HCT116 (cell line): ENCODE measurements around the gene CRY2. TPM values are rescaled to one million over a fixed set of nuclear protein-coding genes. Genes with fewer than 3 reads are reported as not detected.

Experiments
- ATAC-seq: fragments of 200-7000 bp; cut with Tn5 transposase; 2 replicates; pipeline ENCODE4 v1.9.1; 2020; ENCODE audit warnings: mild to moderate bottlenecking, moderate library complexity
- BruUV-seq: library from RNA; stranded (reverse); fragments of 400-500 nt; replicated peaks from 2 replicates; lab custom pipeline; 2021; lab: Mats Ljungman, UMichigan
- CTCF ChIA-PET: fragments of 300-600 bp; sonication (Branson Sonifier 250); formaldehyde crosslinking; loops from one replicate; lab custom pipeline; 2021; ENCODE audit warnings: antibody characterized with exemption; lab: Charles Lee
- POLR2A ChIA-PET: fragments of 300-600, 350-600 bp; sonication (Branson Sonifier 250); formaldehyde crosslinking; loops from one replicate; lab custom pipeline; 2021; ENCODE audit warnings: antibody characterized with exemption; lab: Charles Lee
- RAD21 ChIA-PET, 2 experiments: fragments of 300-600 bp; sonication (Branson Sonifier 250); formaldehyde crosslinking; loops; one replicate each; lab custom pipeline; 2023; ENCODE audit warnings: low total read pairs in 2 of 2; ENCODE audit not compliant: uncharacterized antibody in 2 of 2, unreplicated experiment in 2 of 2, low non-redundant PET in 1 of 2; lab: Charles Lee
- DNase-seq: peaks from one replicate; pipeline ENCODE4 v3.0.0-alpha.2; 2010; ENCODE audit warnings: low read depth, low spot score
- H2AFZ ChIP-seq: fragments of 200-600 bp; shearing (Covaris generic), sonication (generic); 2 replicates; pipeline ENCODE4 v1.6.1; 2017; ENCODE audit warnings: low read depth, mixed run types, mixed read lengths, antibody characterized with exemption, low read length; ENCODE audit not compliant: poor library complexity, severe bottlenecking
- H3K27ac ChIP-seq: 2 replicates; pipeline ENCODE4 v1.5.1; 2012; ENCODE audit warnings: low read depth, low read length
- H3K27me3 ChIP-seq: fragments of 200-600 bp; sonication (generic); 2 replicates; pipeline ENCODE4 v1.6.1; 2016; ENCODE audit warnings: mixed run types, low read length, mixed read lengths; ENCODE audit not compliant: insufficient read depth
- H3K36me3 ChIP-seq, 2 experiments: fragments of 200-500 bp in 1 of 2; fragments of 200-600 bp in 1 of 2; sonication (Bioruptor generic) in 1 of 2; sonication (generic) in 1 of 2; 2 replicates each; pipeline versions ENCODE4 v1.5.1 to v1.6.1; 2014 to 2016; ENCODE audit warnings: low read length in 2 of 2, inconsistent platforms in 1 of 2, mixed read lengths in 1 of 2, mixed run types in 1 of 2; ENCODE audit not compliant: insufficient read depth in 2 of 2, control insufficient read depth in 1 of 2
- H3K4me1 ChIP-seq, 2 experiments: fragments of 200-600 bp in 1 of 2; sonication (generic) in 1 of 2; 2 replicates each; pipeline versions ENCODE4 v1.5.1 to v1.6.1; 2012 to 2017; ENCODE audit warnings: low read length in 2 of 2, inconsistent platforms in 1 of 2, mild to moderate bottlenecking in 1 of 2, mixed read lengths in 1 of 2, mixed run types in 1 of 2, moderate library complexity in 1 of 2; ENCODE audit not compliant: insufficient read depth in 2 of 2, control insufficient read depth in 1 of 2
- H3K4me2 ChIP-seq: fragments of 200-600 bp; sonication (generic); 2 replicates; pipeline ENCODE4 v1.6.1; 2017; ENCODE audit warnings: mixed run types, low read length, mixed read lengths
- H3K4me3 ChIP-seq, 2 experiments: fragments of 200-600 bp in 1 of 2; sonication (generic) in 1 of 2; replicated peaks in 1 of 2; 2 replicates each; pipeline ENCODE4 v1.5.1; 2011 to 2016; ENCODE audit warnings: low read length in 2 of 2, control low read depth in 1 of 2, low read depth in 1 of 2, mild to moderate bottlenecking in 1 of 2, mixed read lengths in 1 of 2, mixed run types in 1 of 2
- H3K79me2 ChIP-seq: fragments of 200-600 bp; sonication (generic); 2 replicates; pipeline ENCODE4 v1.6.1; 2017; ENCODE audit warnings: mild to moderate bottlenecking, mixed run types, low read length, moderate library complexity, mixed read lengths; ENCODE audit not compliant: insufficient read depth
- H3K9ac ChIP-seq: fragments of 200-600 bp; sonication (generic); 2 replicates; pipeline ENCODE4 v1.6.1; 2016; ENCODE audit warnings: low read length, mixed read lengths
- H3K9me2 ChIP-seq: fragments of 200-600 bp; sonication (generic), shearing (Covaris generic); 2 replicates; pipeline ENCODE4 v1.6.1; 2017; ENCODE audit warnings: mixed run types, mild to moderate bottlenecking, moderate library complexity; ENCODE audit not compliant: insufficient read depth
- H3K9me3 ChIP-seq, 2 experiments: fragments of 200-500 bp in 1 of 2; fragments of 200-600 bp in 1 of 2; sonication (Bioruptor generic) in 1 of 2; sonication (generic) in 1 of 2; 2 replicates each; pipeline ENCODE4 v1.6.1; 2014 to 2017; ENCODE audit warnings: low read length in 2 of 2, mixed read lengths in 2 of 2, inconsistent platforms in 1 of 2, low read depth in 1 of 2, mild to moderate bottlenecking in 1 of 2, mixed run types in 1 of 2, moderate library complexity in 1 of 2; ENCODE audit not compliant: control insufficient read depth in 1 of 2, insufficient read depth in 1 of 2
- H4K20me1 ChIP-seq: fragments of 200-600 bp; sonication (generic), shearing (Covaris generic); 2 replicates; pipeline ENCODE4 v1.6.1; 2017; ENCODE audit warnings: mixed run types, mild to moderate bottlenecking, moderate library complexity; ENCODE audit not compliant: insufficient read depth
- CBX3 ChIP-seq: IDR thresholded peaks from 2 replicates; pipeline ENCODE4 v1.6.1; 2012; ENCODE audit warnings: low read depth
- CEBPB ChIP-seq: IDR thresholded peaks from 2 replicates; pipeline ENCODE4 v1.6.1; 2012; ENCODE audit warnings: low read depth
- EGR1 ChIP-seq: IDR thresholded peaks from 2 replicates; pipeline ENCODE4 v1.6.1; 2012; ENCODE audit warnings: low read depth
- EZH2phosphoT487 ChIP-seq: fragments of 200-600 bp; IDR thresholded peaks from 2 replicates; pipeline ENCODE4 v1.6.1; 2018; ENCODE audit warnings: antibody characterized with exemption, borderline replicate concordance
- FOSL1 ChIP-seq: IDR thresholded peaks from 2 replicates; pipeline ENCODE4 v1.6.1; 2012; ENCODE audit warnings: low read depth
- JUND ChIP-seq: IDR thresholded peaks from 2 replicates; pipeline ENCODE4 v1.6.1; 2012
- POLR2A ChIP-seq: IDR thresholded peaks from 2 replicates; pipeline ENCODE4 v1.7.0; 2011; ENCODE audit warnings: borderline replicate concordance; ENCODE audit not compliant: insufficient read depth, insufficient read length; ENCODE audit errors: extremely low read depth
- SIN3A ChIP-seq: IDR thresholded peaks from 2 replicates; pipeline ENCODE4 v1.6.1; 2012; ENCODE audit warnings: low read depth
- SRF ChIP-seq: IDR thresholded peaks from 2 replicates; pipeline ENCODE4 v1.6.1; 2012; ENCODE audit warnings: low read depth
- TCF7L2 ChIP-seq: IDR thresholded peaks from 2 replicates; pipeline ENCODE4 v1.7.0; 2011; ENCODE audit warnings: borderline replicate concordance, inconsistent platforms; ENCODE audit not compliant: insufficient read depth, insufficient read length; ENCODE audit errors: extremely low read depth
- YY1 ChIP-seq: IDR thresholded peaks from 2 replicates; pipeline ENCODE4 v1.6.1; 2011; ENCODE audit warnings: low read length, low read depth, moderate library complexity, mild to moderate bottlenecking; ENCODE audit not compliant: insufficient replicate concordance; ENCODE audit errors: extremely low read depth
- ZBTB33 ChIP-seq: IDR thresholded peaks from 2 replicates; pipeline ENCODE4 v1.6.1; 2011; ENCODE audit warnings: mild to moderate bottlenecking, low read length, moderate library complexity; ENCODE audit not compliant: insufficient replicate concordance; ENCODE audit errors: extremely low read depth
- ZFX ChIP-seq: fragments of 450-650 bp; IDR thresholded peaks from 2 replicates; pipeline ENCODE4 v1.6.1; 2017
- intact Hi-C: fragments of 100-400 bp; cut with micrococcal nuclease; formaldehyde crosslinking; loops from 2 replicates; pipeline ENCODE4 v1.10.0; 2022
- total RNA-seq: library from RNA; stranded (reverse); gene quantifications from one replicate; pipeline ENCODE4 v1.2.1, GENCODE V29; 2021; ENCODE audit not compliant: unreplicated experiment
- TF ChIP-seq, protein P1 (sequence below): IDR thresholded peaks from 2 replicates; pipeline ENCODE4 v1.6.1; 2012; ENCODE audit warnings: low read depth
- TF ChIP-seq, protein P2 (sequence below), 3 experiments: fragments of 200-600 bp in 1 of 3; sonication (generic) in 1 of 3; IDR thresholded peaks in 2 of 3; conservative IDR thresholded peaks in 1 of 3; 2 replicates each; pipeline ENCODE4 v1.5.1; 2012 to 2017; ENCODE audit warnings: low read depth in 2 of 3, low read length in 2 of 3, antibody characterized with exemption in 1 of 3, borderline replicate concordance in 1 of 3, control low read depth in 1 of 3, mild to moderate bottlenecking in 1 of 3, mixed read lengths in 1 of 3, mixed run types in 1 of 3, moderate library complexity in 1 of 3; ENCODE audit not compliant: insufficient read depth in 1 of 3
- TF ChIP-seq, protein P3 (sequence below): IDR thresholded peaks from 2 replicates; pipeline ENCODE4 v1.6.1; 2012
- TF ChIP-seq, protein P4 (sequence below): IDR thresholded peaks from 2 replicates; pipeline ENCODE4 v1.6.1; 2012

CRY2 gene
- total RNA-seq, 1 experiment from 2014 or later: 18.0 TPM

DNA sequence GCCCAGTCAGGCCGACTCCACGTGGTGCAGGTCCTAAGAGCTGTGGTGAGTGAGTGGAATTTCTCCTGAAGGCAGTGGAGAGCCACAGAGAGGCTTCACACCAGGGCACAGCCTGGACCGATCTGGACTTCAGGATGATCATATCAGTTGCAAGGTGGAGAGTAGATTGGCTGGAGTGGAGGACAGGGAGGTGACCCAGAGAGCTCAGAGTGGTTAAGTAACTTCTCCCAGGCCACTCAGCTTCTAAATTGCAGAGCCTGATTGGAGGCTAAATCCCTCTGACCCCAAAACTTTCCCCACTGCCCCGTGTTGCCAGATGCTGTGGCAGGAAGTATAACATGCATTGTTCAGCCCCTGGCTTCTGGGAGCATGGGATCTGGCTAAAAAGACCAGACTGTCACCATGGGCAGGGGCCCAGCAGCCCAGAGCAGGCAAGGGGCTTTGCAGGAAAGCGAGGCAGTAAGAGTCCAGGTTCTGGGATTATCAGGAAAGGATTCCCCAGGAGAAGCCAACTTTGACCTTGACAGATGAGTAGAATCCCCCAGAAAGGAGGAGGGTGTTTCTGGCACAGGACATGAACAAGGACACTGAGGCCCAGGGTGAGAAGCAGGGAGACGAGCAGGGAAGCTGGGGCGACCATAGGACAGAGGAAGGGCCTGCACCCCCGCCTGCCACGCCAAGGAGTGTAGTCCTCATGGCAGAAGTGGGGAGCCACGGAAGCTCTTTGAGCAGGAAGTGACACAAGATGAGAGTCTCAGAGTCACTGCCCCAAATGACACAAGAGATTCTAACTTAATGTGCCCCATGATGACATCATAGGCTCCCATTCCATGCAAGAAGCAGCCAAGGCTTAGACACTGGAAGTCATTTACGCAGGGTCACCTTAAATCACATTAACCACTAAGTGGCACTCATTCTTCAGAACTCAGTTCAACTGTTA, 37.5 kb upstream of the CRY2 start:
- Histone ChIP-seq H3K4me2 (no peak overlapping the region), H3K27ac (no peak overlapping the region), H3K4me1 (peaks cover 11 to 15% of the 10 kb centered on the region in 2 experiments; a peak in 3 of 4 replicates), H3K27me3 (no peaks in the 10 kb centered on the region), H3K9me2 (no peaks in the 10 kb centered on the region), H3K36me3 (peaks cover 0 to 5% of the 10 kb centered on the region in 2 experiments; a peak in 3 of 4 replicates), H2AFZ (no peak overlapping the region), H3K9me3 (no peaks in the 10 kb centered on the region), H3K9ac (no peak overlapping the region), H3K4me3 (no peak overlapping the region), H3K79me2 (peaks cover 28% of the 10 kb centered on the region), H4K20me1 (no peaks in the 10 kb centered on the region)
- BruUV-seq: no TSS peak
- CTCF ChIA-PET: no interaction called here
- RAD21 ChIA-PET: no interaction called here
- TF ChIP-seq, protein P1, sequence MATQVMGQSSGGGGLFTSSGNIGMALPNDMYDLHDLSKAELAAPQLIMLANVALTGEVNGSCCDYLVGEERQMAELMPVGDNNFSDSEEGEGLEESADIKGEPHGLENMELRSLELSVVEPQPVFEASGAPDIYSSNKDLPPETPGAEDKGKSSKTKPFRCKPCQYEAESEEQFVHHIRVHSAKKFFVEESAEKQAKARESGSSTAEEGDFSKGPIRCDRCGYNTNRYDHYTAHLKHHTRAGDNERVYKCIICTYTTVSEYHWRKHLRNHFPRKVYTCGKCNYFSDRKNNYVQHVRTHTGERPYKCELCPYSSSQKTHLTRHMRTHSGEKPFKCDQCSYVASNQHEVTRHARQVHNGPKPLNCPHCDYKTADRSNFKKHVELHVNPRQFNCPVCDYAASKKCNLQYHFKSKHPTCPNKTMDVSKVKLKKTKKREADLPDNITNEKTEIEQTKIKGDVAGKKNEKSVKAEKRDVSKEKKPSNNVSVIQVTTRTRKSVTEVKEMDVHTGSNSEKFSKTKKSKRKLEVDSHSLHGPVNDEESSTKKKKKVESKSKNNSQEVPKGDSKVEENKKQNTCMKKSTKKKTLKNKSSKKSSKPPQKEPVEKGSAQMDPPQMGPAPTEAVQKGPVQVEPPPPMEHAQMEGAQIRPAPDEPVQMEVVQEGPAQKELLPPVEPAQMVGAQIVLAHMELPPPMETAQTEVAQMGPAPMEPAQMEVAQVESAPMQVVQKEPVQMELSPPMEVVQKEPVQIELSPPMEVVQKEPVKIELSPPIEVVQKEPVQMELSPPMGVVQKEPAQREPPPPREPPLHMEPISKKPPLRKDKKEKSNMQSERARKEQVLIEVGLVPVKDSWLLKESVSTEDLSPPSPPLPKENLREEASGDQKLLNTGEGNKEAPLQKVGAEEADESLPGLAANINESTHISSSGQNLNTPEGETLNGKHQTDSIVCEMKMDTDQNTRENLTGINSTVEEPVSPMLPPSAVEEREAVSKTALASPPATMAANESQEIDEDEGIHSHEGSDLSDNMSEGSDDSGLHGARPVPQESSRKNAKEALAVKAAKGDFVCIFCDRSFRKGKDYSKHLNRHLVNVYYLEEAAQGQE: no peak
- TF ChIP-seq POLR2A: no peak
- no peak for TF ChIP-seq CBX3
- no peak for TF ChIP-seq SRF
- no peak for TF ChIP-seq SIN3A
- TF ChIP-seq TCF7L2: no peak
- no peak for TF ChIP-seq ZFX
- TF ChIP-seq ZBTB33: no peak
- TF ChIP-seq, protein P2, sequence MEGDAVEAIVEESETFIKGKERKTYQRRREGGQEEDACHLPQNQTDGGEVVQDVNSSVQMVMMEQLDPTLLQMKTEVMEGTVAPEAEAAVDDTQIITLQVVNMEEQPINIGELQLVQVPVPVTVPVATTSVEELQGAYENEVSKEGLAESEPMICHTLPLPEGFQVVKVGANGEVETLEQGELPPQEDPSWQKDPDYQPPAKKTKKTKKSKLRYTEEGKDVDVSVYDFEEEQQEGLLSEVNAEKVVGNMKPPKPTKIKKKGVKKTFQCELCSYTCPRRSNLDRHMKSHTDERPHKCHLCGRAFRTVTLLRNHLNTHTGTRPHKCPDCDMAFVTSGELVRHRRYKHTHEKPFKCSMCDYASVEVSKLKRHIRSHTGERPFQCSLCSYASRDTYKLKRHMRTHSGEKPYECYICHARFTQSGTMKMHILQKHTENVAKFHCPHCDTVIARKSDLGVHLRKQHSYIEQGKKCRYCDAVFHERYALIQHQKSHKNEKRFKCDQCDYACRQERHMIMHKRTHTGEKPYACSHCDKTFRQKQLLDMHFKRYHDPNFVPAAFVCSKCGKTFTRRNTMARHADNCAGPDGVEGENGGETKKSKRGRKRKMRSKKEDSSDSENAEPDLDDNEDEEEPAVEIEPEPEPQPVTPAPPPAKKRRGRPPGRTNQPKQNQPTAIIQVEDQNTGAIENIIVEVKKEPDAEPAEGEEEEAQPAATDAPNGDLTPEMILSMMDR (IDR thresholded peaks at IDR 0.05 in 2 of 3, conservative IDR thresholded peaks at IDR 0.05 in 1 of 3; ENCODE audit: borderline replicate concordance in 1 of 3, insufficient read depth in 1 of 3, low read depth in 2 of 3, low read length in 2 of 3): no peak
- TF ChIP-seq EZH2phosphoT487: no peak
- TF ChIP-seq EGR1: no peak
- TF ChIP-seq YY1: no peak
- TF ChIP-seq, protein P3, sequence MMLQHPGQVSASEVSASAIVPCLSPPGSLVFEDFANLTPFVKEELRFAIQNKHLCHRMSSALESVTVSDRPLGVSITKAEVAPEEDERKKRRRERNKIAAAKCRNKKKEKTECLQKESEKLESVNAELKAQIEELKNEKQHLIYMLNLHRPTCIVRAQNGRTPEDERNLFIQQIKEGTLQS: no peak
- TF ChIP-seq, protein P4, sequence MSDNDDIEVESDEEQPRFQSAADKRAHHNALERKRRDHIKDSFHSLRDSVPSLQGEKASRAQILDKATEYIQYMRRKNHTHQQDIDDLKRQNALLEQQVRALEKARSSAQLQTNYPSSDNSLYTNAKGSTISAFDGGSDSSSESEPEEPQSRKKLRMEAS: no peak
- TF ChIP-seq JUND: no peak
- no peak for TF ChIP-seq CEBPB
- no peak for TF ChIP-seq FOSL1
- POLR2A ChIA-PET: no interaction called here
- no peak for ATAC-seq
- DNase-seq: no peak
- intact Hi-C loops: no loop called here
